A673 (cell line): ENCODE data around the gene MBTPS1. TPM values are rescaled to one million over a fixed set of nuclear protein-coding genes. Genes with fewer than 3 reads are reported as not detected.

ENCODE experiments used
- BruUV-seq: library from RNA; stranded (reverse); fragments of 400-500 nt; replicated peaks from 2 replicates; lab custom pipeline; 2021; lab: Mats Ljungman, UMichigan
- CTCF ChIA-PET: fragments of 300-600 bp; sonication (Branson Sonifier 250); formaldehyde crosslinking; loops from one replicate; lab custom pipeline; 2022; ENCODE audit warnings: antibody characterized with exemption; lab: Charles Lee
- POLR2A ChIA-PET: fragments of 300-600 bp; sonication (Branson Sonifier 250); formaldehyde crosslinking; loops from one replicate; lab custom pipeline; 2022; ENCODE audit warnings: antibody characterized with exemption; ENCODE audit not compliant: low non-redundant PET; lab: Charles Lee
- DNase-seq: peaks from one replicate; pipeline ENCODE4 v3.0.0-alpha.2; 2015; ENCODE audit warnings: low spot score
- H3K27ac ChIP-seq: fragments of 200-600 bp; sonication (generic); 2 replicates; pipeline ENCODE4 v1.5.1; 2016; ENCODE audit warnings: mixed run types, low read depth, mild to moderate bottlenecking, mixed read lengths, antibody characterized with exemption, low read length; ENCODE audit not compliant: poor library complexity, severe bottlenecking
- H3K27me3 ChIP-seq: fragments of 200-600 bp; sonication (generic); replicated peaks from 2 replicates; pipeline ENCODE4 v1.6.1; 2017; ENCODE audit warnings: mixed run types, low read depth, mild to moderate bottlenecking, mixed read lengths, antibody characterized with exemption, low read length; ENCODE audit not compliant: insufficient read depth, poor library complexity
- H3K36me3 ChIP-seq: fragments of 200-600 bp; sonication (generic); 2 replicates; pipeline ENCODE4 v1.6.1; 2016; ENCODE audit warnings: mixed run types, mild to moderate bottlenecking, mixed read lengths, antibody characterized with exemption, low read length; ENCODE audit not compliant: insufficient read depth, poor library complexity, severe bottlenecking
- H3K4me1 ChIP-seq: fragments of 200-600 bp; sonication (generic); 2 replicates; pipeline ENCODE4 v1.6.1; 2017; ENCODE audit warnings: mixed run types, mild to moderate bottlenecking, mixed read lengths, antibody characterized with exemption, low read length; ENCODE audit not compliant: insufficient read depth, poor library complexity, severe bottlenecking
- H3K4me3 ChIP-seq: fragments of 200-600 bp; sonication (generic); 2 replicates; pipeline ENCODE4 v1.5.1; 2016; ENCODE audit warnings: low read depth, mixed run types, mild to moderate bottlenecking, mixed read lengths, low read length; ENCODE audit not compliant: poor library complexity, severe bottlenecking
- H3K9me3 ChIP-seq: fragments of 200-600 bp; sonication (generic); 2 replicates; pipeline ENCODE4 v1.6.1; 2016; ENCODE audit warnings: mixed run types, low read depth, mild to moderate bottlenecking, mixed read lengths, antibody characterized with exemption, low read length; ENCODE audit not compliant: poor library complexity, severe bottlenecking
- CTCF ChIP-seq: fragments of 300-800, 200-600 bp; sonication (generic); conservative IDR thresholded peaks from 2 replicates; pipeline ENCODE4 v1.5.1; 2017; ENCODE audit warnings: low read depth, mild to moderate bottlenecking, antibody characterized with exemption, low read length, moderate library complexity, mixed read lengths
- EZH2 ChIP-seq: fragments of 200-600 bp; sonication (generic); IDR thresholded peaks from 2 replicates; pipeline ENCODE4 v1.6.1; 2017; ENCODE audit warnings: borderline replicate concordance, low read depth, mild to moderate bottlenecking, mixed read lengths, antibody characterized with exemption, low read length; ENCODE audit not compliant: poor library complexity, severe bottlenecking
- intact Hi-C: fragments of 100-400 bp; cut with micrococcal nuclease; formaldehyde crosslinking; loops from one replicate; pipeline ENCODE4 v1.10.0; 2022; ENCODE audit not compliant: unreplicated experiment
- total RNA-seq: library from RNA; stranded (reverse); gene quantifications from 2 replicates; pipeline ENCODE4 v1.2.3, GENCODE V29; 2021

MBTPS1 gene
- total RNA-seq, 1 experiment from 2014 or later, result 82.0 TPM

- BruUV-seq, result no TSS peak
- DNase-seq, result no peak
- POLR2A ChIA-PET, result no interaction called here
- intact Hi-C loops, result no loop called here
- no peaks in the 10 kb centered on the region for H3K9me3 ChIP-seq
- H3K4me3 ChIP-seq, result no peak overlapping the region
- H3K4me1 ChIP-seq, result no peaks in the 10 kb centered on the region
- TF ChIP-seq CTCF (no peak), EZH2 (no peak)
- no peaks in the 10 kb centered on the region for H3K27me3 ChIP-seq
- CTCF ChIA-PET, result no interaction called here
- no peaks in the 10 kb centered on the region for H3K36me3 ChIP-seq
- H3K27ac ChIP-seq, result no peak overlapping the region
Observed at GRCh38 chr16:84045818-84046470, 70.8 kb downstream of the MBTPS1 start.

- ChIA-PET POLR2A (no interaction called here), CTCF (no interaction called here)
- BruUV-seq, result no TSS peak
- no peaks in the 10 kb centered on the region for H3K27me3 ChIP-seq
- H3K27ac ChIP-seq, result no peak overlapping the region
- no peaks in the 10 kb centered on the region for H3K9me3 ChIP-seq
- no peaks in the 10 kb centered on the region for H3K36me3 ChIP-seq
- no peak overlapping the region for H3K4me3 ChIP-seq
- H3K4me1 ChIP-seq, result no peaks in the 10 kb centered on the region
- intact Hi-C loops, result no loop called here
- DNase-seq, result no peak
- TF ChIP-seq CTCF, result no peak
- no peak for TF ChIP-seq EZH2
Observed at GRCh38 chr16:84045001-84045817, 71.5 kb downstream of the MBTPS1 start.

- Histone ChIP-seq H3K4me1 (no peaks in the 10 kb centered on the region), H3K27ac (no peak overlapping the region), H3K36me3 (no peaks in the 10 kb centered on the region), H3K9me3 (no peaks in the 10 kb centered on the region), H3K27me3 (no peaks in the 10 kb centered on the region), H3K4me3 (no peak overlapping the region)
- intact Hi-C loops, result no loop called here
- POLR2A ChIA-PET, result no interaction called here
- DNase-seq, result no peak
- TF ChIP-seq EZH2, result no peak
- peak; percentile 33 for TF ChIP-seq CTCF
- CTCF ChIA-PET, result no interaction called here
- no TSS peak for BruUV-seq
Observed at GRCh38 chr16:84044118-84044488, 72.6 kb downstream of the MBTPS1 start.
